Kidney (tissue), 14 donors: Measurements from ENCODE around the gene PC. TPM values are rescaled to one million over a fixed set of nuclear protein-coding genes. Genes with fewer than 3 reads are reported as not detected.

ENCODE experiments used
- DNase-seq, 5 donors: peaks; one replicate each; pipeline ENCODE4 v3.0.0-alpha.2; 2013 to 2020
- FAIRE-seq: peaks from 2 replicates; lab custom pipeline; 2012; peaks lifted over from hg19 to GRCh38; lab: Jason Lieb, UNC
- H3K27ac ChIP-seq, 2 donors: one replicate each; pipeline ENCODE4 v1.7.0; 2013; ENCODE audit warnings: low read depth in 2 of 2, low read length in 2 of 2, inconsistent platforms in 1 of 2
- H3K27me3 ChIP-seq: one replicate; pipeline ENCODE4 v1.7.1; 2013; ENCODE audit warnings: low read length, inconsistent platforms; ENCODE audit not compliant: control insufficient read depth, insufficient read depth
- H3K36me3 ChIP-seq, 3 donors: one replicate each; pipeline versions ENCODE4 v1.7.0 to v1.7.1; 2013; ENCODE audit warnings: low read length in 3 of 3, control low read depth in 1 of 3, inconsistent platforms in 1 of 3; ENCODE audit not compliant: insufficient read depth in 3 of 3, control insufficient read depth in 2 of 3
- H3K4me1 ChIP-seq, 3 donors: one replicate each; pipeline versions ENCODE4 v1.7.0 to v1.7.1; 2013; ENCODE audit warnings: low read length in 3 of 3, inconsistent platforms in 1 of 3, low read depth in 1 of 3; ENCODE audit not compliant: control insufficient read depth in 2 of 3, insufficient read depth in 2 of 3
- H3K4me3 ChIP-seq, 3 donors: one replicate each; pipeline versions ENCODE4 v1.7.0 to v1.8.1; 2013; ENCODE audit warnings: low read length in 3 of 3, control low read depth in 1 of 3, inconsistent platforms in 1 of 3
- H3K9ac ChIP-seq, 3 donors: one replicate each; pipeline versions ENCODE4 v1.7.0 to v1.7.1; 2013; ENCODE audit warnings: low read length in 3 of 3, control low read depth in 1 of 3, inconsistent platforms in 1 of 3
- H3K9me3 ChIP-seq, 3 donors: one replicate each; pipeline versions ENCODE4 v1.7.0 to v1.7.1; 2013; ENCODE audit warnings: low read length in 3 of 3, control low read depth in 1 of 3, inconsistent platforms in 1 of 3; ENCODE audit not compliant: control insufficient read depth in 2 of 3, insufficient read depth in 1 of 3
- intact Hi-C: fragments of 100-400 bp; cut with DNase I; formaldehyde crosslinking; loops from one replicate; pipeline ENCODE4 v1.11.1; 2022
- polyA plus RNA-seq: library from polyadenylated mRNA; stranded (reverse); fragments of 350-450 nt; fragmentation: Illumina TruSeq; extraction: RNeasy Lipid Tissue Mini Kit (QIAGEN cat#74804); gene quantifications from one replicate; pipeline ENCODE4 v1.2.3, GENCODE V29; 2014; ENCODE audit warnings: low read depth, low replicate concordance; ENCODE audit not compliant: insufficient read depth
- total RNA-seq: library from RNA; stranded (reverse); fragmentation: NEBNext Ultra II Directional; extraction: Animal tissue kit (Norgen Biotek cat#: 25700); gene quantifications from one replicate; pipeline ENCODE4 v1.2.1, GENCODE V29; 2021
- TF ChIP-seq, protein P1 (sequence below): IDR thresholded peaks from 3 replicates; pipeline ENCODE4 v1.5.1; 2012; ENCODE audit warnings: mild to moderate bottlenecking, moderate library complexity, borderline replicate concordance; ENCODE audit not compliant: insufficient read depth; ENCODE audit errors: extremely low read depth
- donor health status: control.
- donor health status: control.
- donor health status: control.
- donor health status: control.
- donor health status: control.
- donor health status: DM: yes; HTN: yes; CAD: no.
- donor health status: Normal renal cell carcinoma (clear cell type).

Gene PC
- total and polyA plus RNA-seq, 2 donors from 2014 or later = 20.8 to 95.2 TPM

DNA sequence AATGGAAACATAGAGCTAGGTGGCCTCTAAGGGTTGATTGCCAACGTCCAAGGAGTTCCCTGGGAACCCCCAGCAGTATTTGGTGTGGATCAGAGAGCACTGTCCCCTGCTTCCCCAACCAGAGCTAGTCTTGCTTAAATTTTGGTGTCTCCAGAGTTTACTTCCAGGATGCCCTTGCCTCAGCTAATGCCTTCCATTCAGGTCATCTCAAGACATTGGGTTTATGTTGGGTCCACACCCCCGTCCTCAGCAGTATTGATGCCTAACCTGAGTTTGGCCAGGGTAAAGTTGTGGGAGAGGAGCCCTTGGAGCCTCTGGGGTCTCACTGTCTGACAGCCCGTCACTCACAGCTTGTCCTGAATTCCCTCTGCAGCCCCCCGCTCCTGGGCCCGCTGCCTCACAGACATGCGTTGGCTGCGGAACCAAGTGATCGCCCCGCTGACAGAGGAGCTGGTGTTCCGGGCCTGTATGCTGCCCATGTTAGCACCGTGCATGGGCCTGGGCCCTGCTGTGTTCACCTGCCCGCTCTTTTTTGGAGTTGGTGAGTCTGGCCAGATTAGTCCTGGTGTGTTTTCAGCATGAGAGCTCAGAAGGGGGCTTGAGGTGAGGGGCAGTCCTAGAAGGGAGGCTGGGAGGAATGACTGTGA, 113.6 kb downstream of the PC start:
- intact Hi-C loops = no loop called here
- no peaks in the 10 kb centered on the region for H3K27me3 ChIP-seq
- H3K4me3 ChIP-seq = peak overlapping the region in 2 of 3 donors; percentile 83 to 88
- H3K4me1 ChIP-seq = peaks cover 0 to 14% (median 0%) of the 10 kb centered on the region in 3 donors
- H3K36me3 ChIP-seq = peaks cover 0 to 5% (median 2%) of the 10 kb centered on the region in 3 donors
- DNase-seq (peak in 2 of 5 donors; percentile 41 to 60), FAIRE-seq (no peak)
- no peaks in the 10 kb centered on the region for H3K9me3 ChIP-seq
- no peak overlapping the region for H3K27ac ChIP-seq
- TF ChIP-seq, protein P1, sequence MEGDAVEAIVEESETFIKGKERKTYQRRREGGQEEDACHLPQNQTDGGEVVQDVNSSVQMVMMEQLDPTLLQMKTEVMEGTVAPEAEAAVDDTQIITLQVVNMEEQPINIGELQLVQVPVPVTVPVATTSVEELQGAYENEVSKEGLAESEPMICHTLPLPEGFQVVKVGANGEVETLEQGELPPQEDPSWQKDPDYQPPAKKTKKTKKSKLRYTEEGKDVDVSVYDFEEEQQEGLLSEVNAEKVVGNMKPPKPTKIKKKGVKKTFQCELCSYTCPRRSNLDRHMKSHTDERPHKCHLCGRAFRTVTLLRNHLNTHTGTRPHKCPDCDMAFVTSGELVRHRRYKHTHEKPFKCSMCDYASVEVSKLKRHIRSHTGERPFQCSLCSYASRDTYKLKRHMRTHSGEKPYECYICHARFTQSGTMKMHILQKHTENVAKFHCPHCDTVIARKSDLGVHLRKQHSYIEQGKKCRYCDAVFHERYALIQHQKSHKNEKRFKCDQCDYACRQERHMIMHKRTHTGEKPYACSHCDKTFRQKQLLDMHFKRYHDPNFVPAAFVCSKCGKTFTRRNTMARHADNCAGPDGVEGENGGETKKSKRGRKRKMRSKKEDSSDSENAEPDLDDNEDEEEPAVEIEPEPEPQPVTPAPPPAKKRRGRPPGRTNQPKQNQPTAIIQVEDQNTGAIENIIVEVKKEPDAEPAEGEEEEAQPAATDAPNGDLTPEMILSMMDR = no peak
- no peak overlapping the region for H3K9ac ChIP-seq

DNA sequence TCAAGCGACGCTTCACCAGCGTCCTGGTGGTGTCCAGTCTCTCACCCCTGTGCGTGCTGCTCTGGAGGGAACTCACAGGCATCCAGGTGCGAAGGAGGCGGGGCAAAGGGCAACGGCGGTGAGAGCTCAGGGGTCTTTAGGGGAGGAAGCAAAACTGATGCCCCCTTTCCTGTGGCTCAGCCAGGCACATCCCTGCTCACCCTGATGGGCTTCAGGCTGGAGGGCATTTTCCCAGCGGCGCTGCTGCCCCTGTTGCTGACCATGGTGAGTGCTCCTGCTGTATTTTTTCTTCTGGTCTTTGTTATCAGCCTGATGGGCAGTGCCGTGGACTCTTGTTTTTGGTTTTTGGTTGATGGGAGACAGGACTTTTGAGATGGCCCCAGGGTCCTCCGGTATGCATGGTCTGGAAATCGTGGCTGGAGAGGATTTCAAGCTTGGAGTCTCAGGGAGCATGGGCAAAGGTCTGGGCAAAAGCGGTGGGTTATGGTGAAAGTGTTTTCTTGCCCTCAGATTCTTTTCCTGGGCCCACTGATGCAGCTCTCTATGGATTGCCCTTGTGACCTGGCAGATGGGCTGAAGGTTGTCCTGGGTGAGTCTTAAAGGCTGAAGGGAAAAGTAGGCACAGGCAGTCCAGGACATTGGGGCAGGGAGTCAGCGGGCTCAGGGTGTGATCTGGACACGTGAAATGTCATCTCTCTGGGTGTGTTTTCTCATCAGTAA, 114.2 kb downstream of the PC start:
- Histone ChIP-seq H3K4me3 (peak overlapping the region; percentile 83 to 88 (median 86)), H3K4me1 (peaks cover 0 to 14% (median 0%) of the 10 kb centered on the region in 3 donors), H3K36me3 (peaks cover 0 to 9% (median 7%) of the 10 kb centered on the region in 3 donors), H3K9me3 (no peaks in the 10 kb centered on the region), H3K9ac (peak overlapping the region; percentile 82 to 92 (median 86)), H3K27ac (peak overlapping the region; percentile 87 to 90), H3K27me3 (no peaks in the 10 kb centered on the region)
- DNase-seq (peak in 1 of 5 donors; percentile 88), FAIRE-seq (no peak)
- TF ChIP-seq, protein P1 = no peak
- intact Hi-C loops = no loop called here

DNA sequence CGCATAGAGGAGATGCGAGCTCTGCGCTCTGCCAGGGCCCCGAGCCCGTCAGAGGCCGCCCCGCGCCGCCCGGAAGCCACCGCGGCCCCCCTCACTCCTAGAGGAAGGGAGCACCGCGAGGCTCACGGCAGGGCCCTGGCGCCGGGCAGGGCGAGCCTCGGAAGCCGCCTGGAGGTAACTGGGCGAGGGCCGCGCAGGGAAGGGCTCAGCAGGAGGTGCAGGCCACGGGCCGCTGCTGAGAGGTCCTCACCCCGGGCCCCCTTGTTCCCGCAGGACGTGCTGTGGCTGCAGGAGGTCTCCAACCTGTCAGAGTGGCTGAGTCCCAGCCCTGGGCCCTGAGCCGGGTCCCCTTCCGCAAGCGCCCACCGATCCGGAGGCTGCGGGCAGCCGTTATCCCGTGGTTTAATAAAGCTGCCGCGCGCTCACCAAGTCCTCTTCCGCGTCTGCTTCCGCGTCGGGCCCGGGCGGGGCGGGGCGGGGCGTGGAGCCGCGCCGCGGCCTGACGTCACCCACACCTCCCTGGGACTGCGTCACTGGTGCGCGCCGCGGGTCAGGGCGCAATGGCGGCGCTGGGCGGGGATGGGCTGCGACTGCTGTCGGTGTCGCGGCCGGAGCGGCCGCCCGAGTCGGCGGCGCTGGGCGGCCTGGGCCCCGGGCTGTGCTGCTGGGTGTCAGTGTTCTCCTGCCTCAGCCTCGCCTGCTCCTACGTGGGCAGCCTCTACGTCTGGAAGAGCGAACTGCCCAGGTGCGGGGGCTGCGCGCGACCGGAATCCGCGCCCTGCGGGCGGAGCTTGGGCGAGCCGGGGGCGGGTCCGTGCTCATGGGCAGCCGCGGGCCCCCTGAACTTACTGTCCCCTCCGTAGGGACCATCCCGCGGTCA, 115.0 kb downstream of the PC start, which contains the start of gene RCE1:
RCE1 (plus strand) TSS at position 546 of the 880 bp plus-strand sequence; CDS start at position 561, 15 bp downstream.
- H3K27me3 ChIP-seq = no peaks in the 10 kb centered on the region
- H3K9ac ChIP-seq = peak within 1 kb of the TSS; percentile 82 to 96 (median 86)
- FAIRE-seq (no peak), DNase-seq (peak; percentile 91 to 97 (median 95))
- TF ChIP-seq, protein P1 = peak; percentile 6
- no peaks in the 10 kb centered on the region for H3K9me3 ChIP-seq
- peaks cover 0 to 8% (median 5%) of the 10 kb centered on the region in 3 donors for H3K36me3 ChIP-seq
- peak within 1 kb of the TSS; percentile 83 to 88 (median 86) for H3K4me3 ChIP-seq
- intact Hi-C loops = no loop called here
- H3K4me1 ChIP-seq = peaks cover 0 to 14% (median 0%) of the 10 kb centered on the region in 3 donors
- H3K27ac ChIP-seq = peak within 1 kb of the TSS; percentile 96
